ENCODE results near the gene MNX1.

MNX1 gene

GRCh38 chr7:157001920-157002818 is 8.3 kb downstream of the MNX1 start:
- no peak for DNase-seq (ENCODE audit: low spot score)

- DNase-seq (ENCODE audit: low spot score), result no peak
These were observed 9.5 kb downstream of the MNX1 start for GRCh38 chr7:157000741-157001653.

- DNase-seq (ENCODE audit: low spot score), result no peak
These were observed 10.3 kb downstream of the MNX1 start for GRCh38 chr7:156999958-157000726.

GRCh38 chr7:156998988-156999957 is 11.2 kb downstream of the MNX1 start:
- DNase-seq (ENCODE audit: low spot score), result no peak

GRCh38 chr7:156994417-156994816 is 16.0 kb downstream of the MNX1 start:
- DNase-seq (ENCODE audit: low spot score), result no peak

- no peak for DNase-seq (ENCODE audit: low spot score)
These were observed 16.6 kb downstream of the MNX1 start for GRCh38 chr7:156993925-156994235.

- no peak for DNase-seq (ENCODE audit: low spot score)
These were observed 17.2 kb downstream of the MNX1 start for GRCh38 chr7:156993021-156993924.

- no peak for DNase-seq (ENCODE audit: low spot score)
These were observed 20.5 kb downstream of the MNX1 start for GRCh38 chr7:156989766-156990535.

- DNase-seq (ENCODE audit: low spot score), result no peak
These were observed 21.9 kb downstream of the MNX1 start for GRCh38 chr7:156988343-156989185.

- no peak for DNase-seq (ENCODE audit: low spot score)
These were observed 24.1 kb downstream of the MNX1 start for GRCh38 chr7:156986378-156986777.

- no peak for DNase-seq (ENCODE audit: low spot score)
These were observed 25.1 kb downstream of the MNX1 start for GRCh38 chr7:156985101-156985992.

GRCh38 chr7:156984174-156984891 is 26.1 kb downstream of the MNX1 start:
- DNase-seq (ENCODE audit: low spot score), result no peak

- DNase-seq (ENCODE audit: low spot score), result no peak
These were observed 30.8 kb downstream of the MNX1 start for GRCh38 chr7:156979711-156980110.

GRCh38 chr7:156979007-156979606 is 31.4 kb downstream of the MNX1 start:
- no peak for DNase-seq (ENCODE audit: low spot score)

- no peak for DNase-seq (ENCODE audit: low spot score)
These were observed 34.8 kb downstream of the MNX1 start for GRCh38 chr7:156975620-156976019.

- peak; percentile 48 for DNase-seq (ENCODE audit: low spot score)
These were observed 40.5 kb downstream of the MNX1 start for GRCh38 chr7:156969972-156970420.
